GM10847 (cell line): ENCODE results near the gene ZNF70.

Source experiments
- POLR2A ChIP-seq: IDR thresholded peaks from 2 replicates; pipeline ENCODE4 v1.6.1; 2011; ENCODE audit not compliant: insufficient read length; ENCODE audit errors: extremely low read depth

The ZNF70 gene

GRCh38 chr22:23753385-23753784, 2.5 kb upstream of the ZNF70 start:
- TF ChIP-seq POLR2A = no peak

GRCh38 chr22:23752750-23753149, 1.8 kb upstream of the ZNF70 start:
- TF ChIP-seq POLR2A = no peak

DNA sequence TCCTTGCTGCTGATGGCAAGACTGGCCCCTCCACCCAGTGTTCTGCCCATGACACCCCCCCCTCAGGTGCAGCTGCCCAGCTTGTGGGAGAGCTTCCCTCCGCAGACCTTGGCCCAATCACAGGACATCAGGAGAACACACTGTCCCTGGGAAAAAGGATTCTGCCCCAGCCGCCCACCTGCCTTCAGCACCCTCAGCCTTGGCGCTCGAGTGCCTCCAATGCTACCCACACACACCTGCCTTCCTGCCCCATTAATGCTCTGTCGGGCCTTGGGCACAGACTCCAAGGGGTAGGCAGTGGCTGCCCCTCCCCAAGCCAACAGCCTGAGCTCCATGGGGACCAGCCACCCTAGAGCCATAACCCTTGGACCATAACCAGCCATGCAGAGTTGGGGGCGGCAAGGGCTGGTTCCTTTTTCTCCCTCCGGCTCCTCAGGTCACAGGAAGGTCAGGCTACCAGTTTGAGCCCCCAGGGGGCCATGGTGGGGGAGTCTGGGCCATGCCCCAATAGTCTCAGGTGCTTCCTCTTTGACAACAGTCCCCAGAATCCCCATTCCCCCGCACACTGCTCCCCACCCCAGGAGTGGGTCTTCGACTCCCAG, 1.3 kb upstream of the ZNF70 start:
- no peak for TF ChIP-seq POLR2A

DNA sequence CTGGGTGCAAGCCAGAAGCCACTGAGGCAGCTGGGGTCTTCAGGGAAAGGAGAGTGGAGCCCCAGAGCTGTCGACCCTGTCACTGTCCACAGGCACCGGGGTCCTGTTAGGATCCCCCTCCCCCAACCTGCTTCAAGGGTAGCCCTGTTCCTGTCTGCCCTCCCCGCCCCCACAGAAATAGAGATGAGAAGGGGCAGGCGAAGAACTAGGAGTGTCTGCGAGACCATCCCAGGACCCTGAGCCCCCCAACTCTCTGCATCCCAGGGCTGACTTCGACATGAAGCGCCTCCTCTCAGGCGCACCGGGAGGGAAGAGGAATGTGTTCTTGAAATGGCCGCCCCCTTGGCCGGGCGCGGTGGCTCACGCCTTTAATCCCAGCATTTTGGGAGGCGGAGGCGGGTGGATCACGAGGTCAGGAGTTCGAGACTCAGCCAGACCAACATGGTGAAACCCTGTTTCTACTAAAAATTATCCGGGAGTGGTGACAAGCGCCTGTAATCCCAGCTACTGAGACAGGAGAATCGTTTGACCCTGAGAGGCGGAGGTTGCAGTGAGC, 607 bp upstream of the ZNF70 start:
- TF ChIP-seq POLR2A = no peak

- TF ChIP-seq POLR2A = no peak
Measured at GRCh38 chr22:23750367-23750713, 572 bp downstream of the ZNF70 start.

GRCh38 chr22:23749841-23750301, 1.0 kb downstream of the ZNF70 start:
- no peak for TF ChIP-seq POLR2A

DNA sequence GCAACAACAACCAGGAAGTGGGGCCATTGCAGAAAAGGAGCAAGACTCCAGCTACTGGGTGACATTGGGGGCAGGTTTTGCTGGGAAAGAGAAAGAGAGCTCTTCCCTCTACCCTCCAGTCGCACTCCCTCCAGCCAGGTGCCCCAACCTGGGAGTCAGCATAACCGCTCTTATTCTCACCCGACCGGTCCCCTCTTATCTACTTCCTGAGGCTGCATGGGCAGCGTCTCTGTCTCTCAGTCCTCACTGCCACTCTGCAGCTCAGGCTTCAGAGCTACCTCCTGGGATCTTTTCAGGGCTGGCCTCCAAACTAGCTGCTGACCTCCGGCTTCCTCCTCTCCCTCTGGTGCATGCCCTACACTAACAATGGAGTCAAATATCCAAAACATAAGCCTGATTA, 5.1 kb downstream of the ZNF70 start:
- no peak for TF ChIP-seq POLR2A

GRCh38 chr22:23744485-23744884, 6.4 kb downstream of the ZNF70 start:
- TF ChIP-seq POLR2A = no peak

DNA sequence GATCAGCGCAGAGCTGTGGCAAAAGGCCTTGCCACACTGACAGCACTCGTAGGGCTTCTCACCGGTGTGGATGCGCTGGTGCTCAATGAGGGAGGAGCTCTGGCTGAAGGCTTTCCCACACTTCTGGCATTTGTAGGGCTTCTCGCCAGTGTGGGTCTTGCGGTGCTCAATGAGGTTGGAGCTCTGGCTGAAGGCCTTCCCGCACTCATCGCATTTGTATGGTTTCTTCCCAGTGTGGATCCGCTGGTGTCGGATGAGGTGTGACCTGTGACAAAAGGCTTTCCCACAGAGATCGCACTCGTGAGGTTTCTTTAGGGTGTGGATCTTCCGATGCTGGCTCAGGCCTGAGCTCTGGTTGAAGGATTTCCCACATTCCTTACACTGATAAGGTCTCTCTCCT, 6.9 kb downstream of the ZNF70 start:
- no peak for TF ChIP-seq POLR2A

DNA sequence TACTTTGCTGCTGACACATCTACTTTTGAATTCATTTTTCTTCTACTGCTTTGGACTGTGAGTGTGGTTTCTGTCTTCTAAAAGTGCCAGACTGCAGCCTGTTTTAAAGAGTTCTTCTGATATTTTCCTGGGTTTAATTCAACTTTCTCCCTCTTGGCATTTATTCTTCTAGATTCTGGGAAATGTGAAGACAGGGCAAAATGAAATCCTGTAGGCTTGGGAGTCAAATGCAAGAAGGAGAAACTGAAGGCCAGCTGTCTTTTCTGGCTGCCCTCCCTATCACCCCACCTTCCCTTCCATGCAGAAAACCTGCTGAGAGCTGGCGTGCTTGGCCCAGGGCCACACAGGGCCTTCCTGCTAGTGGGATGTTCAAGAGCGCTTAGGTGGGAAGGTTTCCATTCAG, 7.6 kb downstream of the ZNF70 start:
- TF ChIP-seq POLR2A = no peak

- TF ChIP-seq POLR2A = no peak
Measured at GRCh38 chr22:23742505-23743264, 8.2 kb downstream of the ZNF70 start.

DNA sequence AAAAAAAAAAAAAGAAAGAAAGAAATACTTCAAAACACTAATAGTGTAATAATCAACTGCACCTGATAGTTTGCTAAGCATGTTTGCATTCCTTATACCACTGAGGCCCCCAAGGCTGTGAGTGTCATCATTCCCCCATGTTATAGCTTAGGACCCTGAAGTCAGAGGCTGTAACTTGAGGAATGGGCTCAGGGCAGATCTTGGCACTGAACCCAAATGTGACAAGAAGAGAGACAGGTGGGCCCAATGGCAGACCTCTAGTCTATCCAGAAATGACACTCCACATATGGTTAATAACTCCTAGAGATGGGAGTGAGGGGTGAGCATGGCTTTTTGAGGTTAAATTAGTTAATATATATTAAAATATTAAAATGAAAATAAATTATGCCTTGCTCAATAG, 13.2 kb downstream of the ZNF70 start:
- no peak for TF ChIP-seq POLR2A

- no peak for TF ChIP-seq POLR2A
Measured at GRCh38 chr22:23722724-23723123, 28.2 kb downstream of the ZNF70 start.

- TF ChIP-seq POLR2A = no peak
Measured at GRCh38 chr22:23722160-23722559, 28.8 kb downstream of the ZNF70 start.

DNA sequence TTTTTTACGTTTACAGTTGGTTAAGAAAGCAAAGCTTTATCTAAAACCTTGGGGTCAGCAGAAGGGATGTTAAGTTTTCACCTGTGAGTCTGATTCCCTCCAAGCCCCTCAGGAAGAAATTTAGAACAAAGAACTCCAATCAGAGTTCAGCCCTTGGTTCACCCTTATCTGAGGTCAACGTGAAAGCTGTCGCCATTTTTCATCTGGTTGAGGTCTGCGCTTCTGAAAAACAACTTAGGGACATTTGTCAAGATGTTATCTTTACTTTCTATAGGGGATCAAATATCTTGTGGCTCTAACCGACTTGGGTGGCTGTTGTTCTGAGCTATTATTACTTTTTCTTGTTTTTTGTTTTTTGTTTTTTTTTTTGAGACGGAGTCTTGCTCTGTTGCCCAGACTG, 30.1 kb downstream of the ZNF70 start:
- TF ChIP-seq POLR2A = no peak

DNA sequence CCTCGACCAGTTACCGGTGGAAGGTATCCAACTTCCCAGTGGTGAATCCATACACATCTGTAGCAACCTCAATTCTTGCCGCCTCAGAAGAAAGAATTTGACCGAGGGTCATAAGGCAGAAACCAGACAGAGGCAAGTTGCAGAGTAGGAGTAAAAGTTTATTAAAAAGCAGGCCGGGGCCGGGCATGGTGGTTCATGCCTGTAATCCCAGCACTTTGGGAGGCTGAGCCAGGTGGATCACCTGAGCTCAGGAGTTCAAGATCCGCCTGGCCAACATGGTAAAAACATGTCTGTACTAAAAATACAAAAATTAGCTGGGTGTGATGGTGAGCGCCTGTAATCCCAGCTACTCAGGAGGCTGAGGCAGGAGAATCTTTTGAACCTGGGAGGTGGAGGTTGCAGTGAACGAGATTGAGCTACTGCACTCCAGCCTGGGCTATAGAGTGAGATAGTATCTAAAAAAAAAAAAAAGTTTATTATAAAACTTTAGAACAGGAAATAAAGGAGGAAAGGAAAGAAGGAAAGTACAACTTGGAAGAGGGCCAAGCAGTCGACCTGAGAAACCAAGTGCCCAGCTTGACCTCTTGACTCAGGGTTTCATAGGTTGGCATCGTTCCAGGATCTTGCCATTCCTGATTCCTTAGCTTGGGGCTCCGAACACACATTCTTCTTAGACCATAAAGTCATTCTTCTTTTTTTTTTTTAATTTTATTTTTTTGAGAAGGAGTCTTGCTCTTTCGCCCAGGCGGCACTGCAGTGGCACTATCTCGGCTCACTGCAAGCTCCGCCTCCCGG, 32.3 kb downstream of the ZNF70 start:
- no peak for TF ChIP-seq POLR2A
